Mucosa of stomach (tissue), 1 donor: ENCODE results near the gene MMRN2.
"Not testable (repeated sequence)": the region's sequence is repeated elsewhere in the genome, so short reads cannot be mapped to it uniquely, and the experiment has no call there.

Source experiments
- H3K27me3 ChIP-seq: one replicate; pipeline ENCODE4 v1.7.0; 2013; ENCODE audit warnings: mild to moderate bottlenecking, low read length; ENCODE audit not compliant: control insufficient read depth, insufficient read depth
- H3K36me3 ChIP-seq: one replicate; pipeline ENCODE4 v1.7.0; 2013; ENCODE audit warnings: low read length; ENCODE audit not compliant: control insufficient read depth, insufficient read depth
- H3K4me1 ChIP-seq: one replicate; pipeline ENCODE4 v1.7.0; 2013; ENCODE audit warnings: mild to moderate bottlenecking, low read length; ENCODE audit not compliant: control insufficient read depth, insufficient read depth
- H3K4me3 ChIP-seq: one replicate; pipeline ENCODE4 v1.7.0; 2013; ENCODE audit warnings: low read length
- H3K9ac ChIP-seq: one replicate; pipeline ENCODE4 v1.7.0; 2013; ENCODE audit warnings: mild to moderate bottlenecking, low read length, moderate library complexity
- H3K9me3 ChIP-seq: one replicate; pipeline ENCODE4 v1.7.0; 2013; ENCODE audit warnings: mild to moderate bottlenecking, low read length, moderate library complexity; ENCODE audit not compliant: control insufficient read depth
- donor health status: Pancreatic carcinoma.

The MMRN2 gene

DNA sequence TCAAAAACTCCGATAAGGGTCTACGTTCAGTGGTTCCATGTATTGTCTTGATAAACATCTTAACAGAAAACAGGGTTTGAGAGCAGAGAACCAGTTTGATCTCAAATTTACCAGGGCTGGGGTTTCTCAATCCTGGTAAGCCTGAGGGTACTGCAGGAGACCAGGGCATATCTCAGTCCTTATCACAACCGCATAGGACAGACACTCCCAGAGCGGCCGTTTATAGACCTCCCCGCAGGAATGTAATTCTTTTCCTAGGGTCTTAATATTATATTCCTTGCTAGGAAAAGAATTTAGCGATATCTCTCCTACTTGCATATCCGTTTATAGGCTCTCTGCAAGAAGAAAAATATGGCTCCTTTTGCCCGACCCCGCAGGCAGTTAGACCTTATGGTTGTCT is 4.7 kb downstream of the MMRN2 start:
- peaks cover 16% of the 10 kb centered on the region for H3K4me1 ChIP-seq
- H3K9me3 ChIP-seq, H3K27me3 ChIP-seq, H3K9ac ChIP-seq, H3K4me3 ChIP-seq, H3K36me3 ChIP-seq: not testable (repeated sequence)

DNA sequence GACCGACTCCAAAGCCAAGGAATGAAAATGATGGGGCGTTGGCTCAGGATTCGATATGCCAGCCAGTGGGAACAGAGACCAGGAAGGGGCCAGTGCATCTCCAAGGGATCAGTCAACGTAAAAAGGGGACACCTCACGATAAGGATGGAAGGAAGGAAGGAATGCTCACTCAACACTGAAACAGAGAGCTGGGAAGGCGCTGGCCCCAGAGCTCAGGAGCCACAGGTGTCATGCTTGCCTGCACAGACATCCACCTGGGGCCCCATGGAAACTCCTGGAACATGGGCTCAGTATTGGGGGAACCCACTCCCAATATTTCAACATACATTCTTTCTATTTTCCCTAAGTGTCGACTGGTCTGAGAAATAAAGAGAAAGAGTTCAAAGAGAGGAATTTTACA is 5.3 kb downstream of the MMRN2 start:
- Histone ChIP-seq H3K4me1 (peaks cover 16% of the 10 kb centered on the region), H3K4me3 (no peak overlapping the region), H3K9ac (no peak overlapping the region), H3K27me3 (peaks cover 4% of the 10 kb centered on the region), H3K36me3 (no peaks in the 10 kb centered on the region), H3K9me3 (no peaks in the 10 kb centered on the region)

GRCh38 chr10:86951184-86951761 is 6.1 kb downstream of the MMRN2 start:
- peaks cover 16% of the 10 kb centered on the region for H3K4me1 ChIP-seq

GRCh38 chr10:86950349-86950748 is 7.1 kb downstream of the MMRN2 start:
- Histone ChIP-seq H3K9ac (no peak overlapping the region), H3K9me3 (no peaks in the 10 kb centered on the region), H3K27me3 (peaks cover 10% of the 10 kb centered on the region), H3K36me3 (no peaks in the 10 kb centered on the region), H3K4me1 (peaks cover 16% of the 10 kb centered on the region), H3K4me3 (no peak overlapping the region)

More at GRCh38 chr10:86951184-86951761, 6.1 kb downstream of the MMRN2 start:
- Histone ChIP-seq H3K27me3 (peaks cover 9% of the 10 kb centered on the region), H3K9ac (no peak overlapping the region), H3K4me3 (no peak overlapping the region), H3K9me3 (no peaks in the 10 kb centered on the region), H3K36me3 (no peaks in the 10 kb centered on the region)

GRCh38 chr10:86947806-86948205 is 9.6 kb downstream of the MMRN2 start:
- not testable (repeated sequence) for H3K4me1 ChIP-seq, H3K4me3 ChIP-seq, H3K9me3 ChIP-seq, H3K9ac ChIP-seq, H3K36me3 ChIP-seq
- peaks cover 22% of the 10 kb centered on the region for H3K27me3 ChIP-seq

- Histone ChIP-seq H3K4me3 (no peak overlapping the region), H3K27me3 (peaks cover 33% of the 10 kb centered on the region), H3K9me3 (no peaks in the 10 kb centered on the region), H3K9ac (no peak overlapping the region), H3K36me3 (no peaks in the 10 kb centered on the region), H3K4me1 (no peaks in the 10 kb centered on the region)
Observed at GRCh38 chr10:86946213-86947155, 10.9 kb downstream of the MMRN2 start.

DNA sequence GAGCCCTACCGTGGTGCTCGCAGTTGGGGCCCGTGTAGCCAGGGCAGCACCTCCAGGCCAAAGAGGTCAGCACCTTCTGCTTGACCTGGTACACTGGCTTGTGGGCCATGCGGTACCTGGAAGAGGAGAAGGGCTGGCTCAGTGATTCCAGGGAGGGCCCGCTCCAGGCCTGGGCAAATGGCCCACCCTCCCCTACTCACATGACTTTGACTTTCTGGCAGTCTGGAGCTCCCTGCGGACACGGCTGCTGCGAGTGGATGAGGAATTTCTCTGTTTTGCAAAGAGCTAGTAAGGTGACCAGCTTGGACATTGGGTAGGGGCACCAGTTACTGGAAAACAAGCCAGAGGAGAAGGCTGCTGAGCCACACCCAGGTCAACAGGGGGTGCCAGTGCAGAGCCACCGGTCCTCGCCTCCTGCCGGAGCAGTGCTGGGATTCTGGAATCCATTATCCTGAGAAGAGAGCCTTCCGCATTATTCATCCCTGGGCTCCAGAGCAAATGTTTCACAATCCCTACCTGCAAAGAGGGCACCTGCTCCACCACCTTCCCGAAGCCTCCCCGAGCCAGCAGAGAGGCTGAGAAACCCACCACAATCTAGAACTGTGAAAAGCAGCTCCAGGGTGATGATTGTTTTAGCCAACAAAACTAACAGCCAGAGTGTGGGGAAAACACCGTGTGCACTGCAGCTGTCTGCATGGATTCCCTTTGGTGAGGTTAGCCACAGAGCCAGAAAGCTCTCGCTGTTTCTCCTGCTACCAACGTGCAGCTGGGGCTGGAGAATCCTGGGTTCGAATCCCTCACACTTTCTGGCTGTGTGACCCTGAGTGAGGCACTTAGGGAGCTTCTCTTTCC is 11.8 kb downstream of the MMRN2 start:
- no peaks in the 10 kb centered on the region for H3K9me3 ChIP-seq
- H3K4me1 ChIP-seq = no peaks in the 10 kb centered on the region
- H3K27me3 ChIP-seq = peaks cover 33% of the 10 kb centered on the region
- H3K9ac ChIP-seq = no peak overlapping the region
- no peaks in the 10 kb centered on the region for H3K36me3 ChIP-seq
- no peak overlapping the region for H3K4me3 ChIP-seq

GRCh38 chr10:86944907-86945306 is 12.5 kb downstream of the MMRN2 start:
- Histone ChIP-seq H3K4me3 (no peak overlapping the region), H3K4me1 (no peaks in the 10 kb centered on the region), H3K27me3 (peaks cover 33% of the 10 kb centered on the region), H3K9ac (no peak overlapping the region), H3K9me3 (no peaks in the 10 kb centered on the region), H3K36me3 (no peaks in the 10 kb centered on the region)

DNA sequence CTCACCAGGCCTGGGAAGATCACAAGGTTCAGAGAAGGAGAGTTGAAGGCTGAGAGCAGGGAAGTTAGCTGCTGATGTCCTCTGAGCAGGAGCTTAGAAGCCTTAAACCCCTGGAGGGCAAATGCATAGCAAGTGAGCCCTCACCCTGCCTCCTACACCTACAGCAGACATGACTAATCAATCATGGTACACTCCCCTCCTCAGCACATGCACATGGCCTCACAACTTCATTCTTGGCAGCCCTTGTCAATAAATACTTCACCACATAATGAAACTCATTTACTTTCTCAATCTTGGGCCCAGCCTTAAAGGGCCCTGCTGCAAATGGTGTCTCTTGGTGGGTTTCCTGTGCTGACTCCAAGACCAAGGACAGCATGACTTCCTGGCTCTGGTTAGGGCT is 12.9 kb downstream of the MMRN2 start:
- Histone ChIP-seq H3K4me3 (no peak overlapping the region), H3K9me3 (no peaks in the 10 kb centered on the region), H3K27me3 (peaks cover 33% of the 10 kb centered on the region), H3K4me1 (no peaks in the 10 kb centered on the region), H3K36me3 (no peaks in the 10 kb centered on the region), H3K9ac (no peak overlapping the region)

- peaks cover 33% of the 10 kb centered on the region for H3K27me3 ChIP-seq
- H3K36me3 ChIP-seq = no peaks in the 10 kb centered on the region
- H3K9ac ChIP-seq = no peak overlapping the region
- no peaks in the 10 kb centered on the region for H3K4me1 ChIP-seq
- no peak overlapping the region for H3K4me3 ChIP-seq
- H3K9me3 ChIP-seq = no peaks in the 10 kb centered on the region
Observed at GRCh38 chr10:86944031-86944419, 13.4 kb downstream of the MMRN2 start.

- Histone ChIP-seq H3K9ac (no peak overlapping the region), H3K9me3 (no peaks in the 10 kb centered on the region), H3K27me3 (peaks cover 33% of the 10 kb centered on the region), H3K36me3 (no peaks in the 10 kb centered on the region), H3K4me3 (no peak overlapping the region), H3K4me1 (peaks cover 3% of the 10 kb centered on the region)
Observed at GRCh38 chr10:86943316-86944030, 13.9 kb downstream of the MMRN2 start.
